ENCODE data around the gene TAS2R4.

GRCh38 chr7:141731476-141732149 is 44.9 kb upstream of the TAS2R4 start:
- TF ChIP-seq CTCF (conservative IDR thresholded peaks at IDR 0.05): no peak
- no peak for TF ChIP-seq ZFX (IDR thresholded peaks at IDR 0.05)

Data from C4-2B (cell line).